ENCODE data around the gene ENDOV.

ENDOV gene

GRCh38 chr17:80380555-80381002 is 34.4 kb upstream of the ENDOV start:
- Histone ChIP-seq H3K14ac (ENCODE audit: low read length) (no peak overlapping the region), H3K4me1 (ENCODE audit: control insufficient read depth in 1 of 2, insufficient read depth in 2 of 2, low read length in 2 of 2) (no peaks in the 10 kb centered on the region), H4K8ac (ENCODE audit: low read depth, low read length) (no peak overlapping the region), H3K9ac (ENCODE audit: low read length) (no peak overlapping the region), H2BK5ac (ENCODE audit: low read depth, low read length, poor library complexity) (no peak overlapping the region), H3K79me1 (ENCODE audit: low read length) (no peaks in the 10 kb centered on the region), H3K4me3 (ENCODE audit: low read depth, low read length) (no peak overlapping the region), H2AFZ (ENCODE audit: insufficient read depth, low read length, poor library complexity) (no peak overlapping the region), H3K79me2 (ENCODE audit: control insufficient read depth, insufficient read depth, low read length, poor library complexity) (no peaks in the 10 kb centered on the region), H2BK120ac (ENCODE audit: insufficient read depth, low read length, poor library complexity) (no peak overlapping the region), H4K91ac (ENCODE audit: low read depth, low read length) (no peak overlapping the region), H3K23ac (ENCODE audit: low read length) (no peak overlapping the region), H3K4ac (ENCODE audit: low read depth, low read length) (no peak overlapping the region), H3K27ac (ENCODE audit: low read depth, low read length) (no peak overlapping the region), H3K36me3 (ENCODE audit: control insufficient read depth in 1 of 2, insufficient read depth in 2 of 2, low read length in 2 of 2) (peaks cover 52 to 65% of the 10 kb centered on the region in 2 experiments), H3K18ac (ENCODE audit: low read length) (no peak overlapping the region), H2AK5ac (ENCODE audit: low read length) (no peak overlapping the region), H3K4me2 (ENCODE audit: low read length) (no peak overlapping the region), H4K12ac (ENCODE audit: low read depth, low read length) (no peak overlapping the region), H3K27me3 (ENCODE audit: insufficient read depth, low read length) (no peaks in the 10 kb centered on the region), H2BK12ac (ENCODE audit: low read length) (no peak overlapping the region), H3K9me3 (ENCODE audit: insufficient read depth, low read depth, low read length) (peaks cover 1% of the 10 kb centered on the region)
- DNase-seq, result no peak
- no CpG with 5 or more reads among the region's 21 CpGs for WGBS (ENCODE audit: extremely low coverage, insufficient coverage, insufficient read length)

- Histone ChIP-seq H2BK12ac (ENCODE audit: low read length) (no peak overlapping the region), H4K8ac (ENCODE audit: low read depth, low read length) (no peak overlapping the region), H3K18ac (ENCODE audit: low read length) (no peak overlapping the region), H3K4me1 (ENCODE audit: control insufficient read depth in 1 of 2, insufficient read depth in 2 of 2, low read length in 2 of 2) (no peaks in the 10 kb centered on the region), H3K4me3 (ENCODE audit: low read depth, low read length) (no peak overlapping the region), H4K12ac (ENCODE audit: low read depth, low read length) (no peak overlapping the region), H3K4ac (ENCODE audit: low read depth, low read length) (no peak overlapping the region), H4K91ac (ENCODE audit: low read depth, low read length) (no peak overlapping the region), H3K9me3 (ENCODE audit: insufficient read depth, low read depth, low read length) (peaks cover 1% of the 10 kb centered on the region), H2AK5ac (ENCODE audit: low read length) (no peak overlapping the region), H2BK5ac (ENCODE audit: low read depth, low read length, poor library complexity) (no peak overlapping the region), H3K4me2 (ENCODE audit: low read length) (no peak overlapping the region), H3K27me3 (ENCODE audit: insufficient read depth, low read length) (no peaks in the 10 kb centered on the region), H3K9ac (ENCODE audit: low read length) (no peak overlapping the region), H2BK120ac (ENCODE audit: insufficient read depth, low read length, poor library complexity) (no peak overlapping the region), H3K27ac (ENCODE audit: low read depth, low read length) (no peak overlapping the region), H3K23ac (ENCODE audit: low read length) (no peak overlapping the region), H3K79me1 (ENCODE audit: low read length) (no peaks in the 10 kb centered on the region), H3K14ac (ENCODE audit: low read length) (no peak overlapping the region), H3K79me2 (ENCODE audit: control insufficient read depth, insufficient read depth, low read length, poor library complexity) (no peaks in the 10 kb centered on the region), H2AFZ (ENCODE audit: insufficient read depth, low read length, poor library complexity) (no peak overlapping the region), H3K36me3 (ENCODE audit: control insufficient read depth in 1 of 2, insufficient read depth in 2 of 2, low read length in 2 of 2) (peaks cover 54 to 65% of the 10 kb centered on the region in 2 experiments)
- no peak for DNase-seq
- no CpG with 5 or more reads among the region's 18 CpGs for WGBS (ENCODE audit: extremely low coverage, insufficient coverage, insufficient read length)
Observed at GRCh38 chr17:80381416-80381923, 33.5 kb upstream of the ENDOV start.

- WGBS (ENCODE audit: extremely low coverage, insufficient coverage, insufficient read length), result no CpG with 5 or more reads among the region's 3 CpGs
- Histone ChIP-seq H4K8ac (ENCODE audit: low read depth, low read length) (no peak overlapping the region), H4K91ac (ENCODE audit: low read depth, low read length) (no peak overlapping the region), H2AK5ac (ENCODE audit: low read length) (no peak overlapping the region), H3K9me3 (ENCODE audit: insufficient read depth, low read depth, low read length) (peaks cover 1% of the 10 kb centered on the region), H3K79me1 (ENCODE audit: low read length) (no peaks in the 10 kb centered on the region), H3K27me3 (ENCODE audit: insufficient read depth, low read length) (no peaks in the 10 kb centered on the region), H3K18ac (ENCODE audit: low read length) (no peak overlapping the region), H2AFZ (ENCODE audit: insufficient read depth, low read length, poor library complexity) (no peak overlapping the region), H3K79me2 (ENCODE audit: control insufficient read depth, insufficient read depth, low read length, poor library complexity) (no peaks in the 10 kb centered on the region), H2BK12ac (ENCODE audit: low read length) (no peak overlapping the region), H3K4me3 (ENCODE audit: low read depth, low read length) (no peak overlapping the region), H3K4ac (ENCODE audit: low read depth, low read length) (no peak overlapping the region), H3K9ac (ENCODE audit: low read length) (no peak overlapping the region), H3K36me3 (ENCODE audit: control insufficient read depth in 1 of 2, insufficient read depth in 2 of 2, low read length in 2 of 2) (peaks cover 58 to 65% of the 10 kb centered on the region in 2 experiments), H3K27ac (ENCODE audit: low read depth, low read length) (no peak overlapping the region), H2BK5ac (ENCODE audit: low read depth, low read length, poor library complexity) (no peak overlapping the region), H4K12ac (ENCODE audit: low read depth, low read length) (no peak overlapping the region), H3K4me1 (ENCODE audit: control insufficient read depth in 1 of 2, insufficient read depth in 2 of 2, low read length in 2 of 2) (no peaks in the 10 kb centered on the region), H2BK120ac (ENCODE audit: insufficient read depth, low read length, poor library complexity) (no peak overlapping the region), H3K23ac (ENCODE audit: low read length) (no peak overlapping the region), H3K4me2 (ENCODE audit: low read length) (no peak overlapping the region), H3K14ac (ENCODE audit: low read length) (no peak overlapping the region)
- DNase-seq, result no peak
Observed at GRCh38 chr17:80382446-80382845, 32.5 kb upstream of the ENDOV start.

DNA sequence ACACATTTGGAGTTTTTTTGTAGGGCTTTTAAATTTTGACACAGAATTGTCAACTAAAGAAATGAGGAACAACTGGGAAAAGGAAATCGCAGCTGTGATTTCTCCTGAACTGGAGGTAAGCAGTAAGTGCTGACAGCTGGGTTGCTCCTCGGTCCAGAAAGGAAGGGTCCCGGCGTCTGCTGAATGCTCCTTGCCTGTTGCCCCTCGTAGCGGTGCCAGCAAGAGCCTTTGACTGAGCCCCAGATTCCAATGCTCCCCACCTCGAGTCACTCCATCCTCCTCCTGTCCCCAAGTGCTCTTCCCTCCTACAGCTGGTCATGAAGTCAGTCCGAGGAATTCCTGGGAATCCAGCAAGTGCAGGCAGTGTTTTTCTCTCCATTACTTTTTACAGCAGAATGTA is 32.0 kb upstream of the ENDOV start:
- Histone ChIP-seq H3K9me3 (ENCODE audit: insufficient read depth, low read depth, low read length) (peaks cover 1% of the 10 kb centered on the region), H2BK12ac (ENCODE audit: low read length) (no peak overlapping the region), H2AFZ (ENCODE audit: insufficient read depth, low read length, poor library complexity) (no peak overlapping the region), H3K27ac (ENCODE audit: low read depth, low read length) (no peak overlapping the region), H3K36me3 (ENCODE audit: control insufficient read depth in 1 of 2, insufficient read depth in 2 of 2, low read length in 2 of 2) (peaks cover 56 to 62% of the 10 kb centered on the region in 2 experiments), H3K18ac (ENCODE audit: low read length) (no peak overlapping the region), H3K14ac (ENCODE audit: low read length) (no peak overlapping the region), H3K27me3 (ENCODE audit: insufficient read depth, low read length) (no peaks in the 10 kb centered on the region), H3K4me2 (ENCODE audit: low read length) (no peak overlapping the region), H2AK5ac (ENCODE audit: low read length) (no peak overlapping the region), H3K9ac (ENCODE audit: low read length) (no peak overlapping the region), H3K79me2 (ENCODE audit: control insufficient read depth, insufficient read depth, low read length, poor library complexity) (no peaks in the 10 kb centered on the region), H3K4me1 (ENCODE audit: control insufficient read depth in 1 of 2, insufficient read depth in 2 of 2, low read length in 2 of 2) (no peaks in the 10 kb centered on the region), H4K91ac (ENCODE audit: low read depth, low read length) (no peak overlapping the region), H3K4me3 (ENCODE audit: low read depth, low read length) (no peak overlapping the region), H4K12ac (ENCODE audit: low read depth, low read length) (no peak overlapping the region), H3K4ac (ENCODE audit: low read depth, low read length) (no peak overlapping the region), H3K79me1 (ENCODE audit: low read length) (no peaks in the 10 kb centered on the region), H4K8ac (ENCODE audit: low read depth, low read length) (no peak overlapping the region), H3K23ac (ENCODE audit: low read length) (no peak overlapping the region), H2BK120ac (ENCODE audit: insufficient read depth, low read length, poor library complexity) (no peak overlapping the region), H2BK5ac (ENCODE audit: low read depth, low read length, poor library complexity) (no peak overlapping the region)
- no peak for DNase-seq
- no CpG with 5 or more reads among the region's 8 CpGs for WGBS (ENCODE audit: extremely low coverage, insufficient coverage, insufficient read length)

Data from trophoblast cell (in vitro differentiated cells and primary cell).